Gastroesophageal sphincter (tissue), 3 donors: ENCODE results near the gene AZIN2.
"Not testable (repeated sequence)": the region's sequence is repeated elsewhere in the genome, so short reads cannot be mapped to it uniquely, and the experiment has no call there.

Experiments used
- EP300 ChIP-seq: sonication (generic); formaldehyde crosslinking; IDR thresholded peaks from one replicate; pipeline ENCODE4 v1.6.1; 2017; ENCODE audit warnings: antibody characterized with exemption, mild to moderate bottlenecking
- POLR2A ChIP-seq, 2 donors: fragments of 450-650 bp; IDR thresholded peaks; one replicate each; pipeline ENCODE4 v1.6.1; 2017; ENCODE audit warnings: antibody characterized with exemption in 2 of 2, mild to moderate bottlenecking in 2 of 2, moderate library complexity in 1 of 2
- POLR2AphosphoS5 ChIP-seq: sonication (generic); formaldehyde crosslinking; IDR thresholded peaks from one replicate; pipeline ENCODE4 v1.6.1; 2017; ENCODE audit warnings: antibody characterized with exemption
- TF ChIP-seq, protein P1 (sequence below), 4 experiments: fragments of 200-600 bp in 2 of 4; fragments of 450-650 bp in 2 of 4; sonication (generic) in 1 of 4; IDR thresholded peaks; one replicate each; pipeline ENCODE4 v1.5.1; 2017 to 2019; ENCODE audit warnings: antibody characterized with exemption in 4 of 4, mild to moderate bottlenecking in 2 of 4, moderate library complexity in 2 of 4

- TF ChIP-seq POLR2A (IDR thresholded peaks at IDR 0.05); EP300; POLR2AphosphoS5: not testable (repeated sequence)
- TF ChIP-seq, protein P1, sequence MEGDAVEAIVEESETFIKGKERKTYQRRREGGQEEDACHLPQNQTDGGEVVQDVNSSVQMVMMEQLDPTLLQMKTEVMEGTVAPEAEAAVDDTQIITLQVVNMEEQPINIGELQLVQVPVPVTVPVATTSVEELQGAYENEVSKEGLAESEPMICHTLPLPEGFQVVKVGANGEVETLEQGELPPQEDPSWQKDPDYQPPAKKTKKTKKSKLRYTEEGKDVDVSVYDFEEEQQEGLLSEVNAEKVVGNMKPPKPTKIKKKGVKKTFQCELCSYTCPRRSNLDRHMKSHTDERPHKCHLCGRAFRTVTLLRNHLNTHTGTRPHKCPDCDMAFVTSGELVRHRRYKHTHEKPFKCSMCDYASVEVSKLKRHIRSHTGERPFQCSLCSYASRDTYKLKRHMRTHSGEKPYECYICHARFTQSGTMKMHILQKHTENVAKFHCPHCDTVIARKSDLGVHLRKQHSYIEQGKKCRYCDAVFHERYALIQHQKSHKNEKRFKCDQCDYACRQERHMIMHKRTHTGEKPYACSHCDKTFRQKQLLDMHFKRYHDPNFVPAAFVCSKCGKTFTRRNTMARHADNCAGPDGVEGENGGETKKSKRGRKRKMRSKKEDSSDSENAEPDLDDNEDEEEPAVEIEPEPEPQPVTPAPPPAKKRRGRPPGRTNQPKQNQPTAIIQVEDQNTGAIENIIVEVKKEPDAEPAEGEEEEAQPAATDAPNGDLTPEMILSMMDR (IDR thresholded peaks at IDR 0.05), result not testable (repeated sequence)
Measured at GRCh38 chr1:33046234-33046633, 34.7 kb upstream of the AZIN2 start.
